H1 (cell line): ENCODE results near the gene PLCB4. TPM values are rescaled to one million over a fixed set of nuclear protein-coding genes. Genes with fewer than 3 reads are reported as not detected.

Experiments
- CTCF ChIA-PET: fragments of 300-600 bp; sonication (Branson Sonifier 250); formaldehyde crosslinking; loops from one replicate; lab custom pipeline; 2021; ENCODE audit not compliant: partially characterized antibody; lab: Charles Lee
- POLR2A ChIA-PET: fragments of 300-600 bp; sonication (Branson Sonifier 250); formaldehyde crosslinking; loops from one replicate; lab custom pipeline; 2021; ENCODE audit warnings: inconsistent platforms; ENCODE audit not compliant: partially characterized antibody; lab: Charles Lee
- DNase-seq, 2 experiments: peaks; one replicate each; pipeline versions ENCODE4 v3.0.0 to v3.0.0-alpha.2; 2010 to 2022; ENCODE audit warnings: low spot score in 2 of 2, low read depth in 1 of 2, mixed read lengths in 1 of 2
- FAIRE-seq: peaks from 2 replicates; lab custom pipeline; 2011; peaks lifted over from hg19 to GRCh38; lab: Jason Lieb, UNC
- H2AFZ ChIP-seq: 2 replicates; pipeline ENCODE4 v1.8.1; 2012; ENCODE audit warnings: low read length, inconsistent platforms
- H2AK5ac ChIP-seq: 2 replicates; pipeline ENCODE4 v1.6.1; 2013; ENCODE audit warnings: low read depth, low read length
- H2BK120ac ChIP-seq: replicated peaks from 2 replicates; pipeline ENCODE3; 2013; ENCODE audit warnings: low read depth, low read length, inconsistent platforms
- H2BK12ac ChIP-seq: 2 replicates; pipeline ENCODE4 v1.6.1; 2013; ENCODE audit warnings: low read depth, low read length
- H2BK15ac ChIP-seq: 2 replicates; pipeline ENCODE4 v1.6.1; 2013; ENCODE audit warnings: low read length
- H2BK20ac ChIP-seq: 2 replicates; pipeline ENCODE4 v1.6.1; 2013; ENCODE audit warnings: low read length
- H2BK5ac ChIP-seq: 2 replicates; pipeline ENCODE4 v1.6.1; 2013; ENCODE audit warnings: low read depth, low read length
- H3K14ac ChIP-seq: 2 replicates; pipeline ENCODE4 v1.6.1; 2013; ENCODE audit warnings: inconsistent platforms; ENCODE audit not compliant: insufficient read length
- H3K18ac ChIP-seq: 2 replicates; pipeline ENCODE4 v1.6.1; 2013; ENCODE audit warnings: low read length; ENCODE audit errors: extremely low read depth
- H3K23ac ChIP-seq: 2 replicates; pipeline ENCODE4 v1.6.1; 2013; ENCODE audit warnings: inconsistent platforms; ENCODE audit not compliant: insufficient read length
- H3K23me2 ChIP-seq: 2 replicates; pipeline ENCODE4 v1.6.1; 2013; ENCODE audit warnings: low read depth, low read length
- H3K27ac ChIP-seq: 2 replicates; pipeline ENCODE4 v1.6.1; 2011; ENCODE audit warnings: low read depth, low read length, inconsistent platforms
- H3K27me3 ChIP-seq, 4 experiments: replicated peaks in 1 of 4; 1 replicate in 1 of 4; 2 replicates in 3 of 4; pipeline versions ENCODE4 v1.6.1 to v1.8.1; 2011 to 2013; ENCODE audit warnings: low read length in 3 of 4, mild to moderate bottlenecking in 3 of 4, inconsistent platforms in 2 of 4, mixed read lengths in 2 of 4, moderate library complexity in 1 of 4; ENCODE audit not compliant: control insufficient read depth in 3 of 4, insufficient read depth in 3 of 4; ENCODE audit errors: extremely low read depth in 1 of 4
- H3K36me3 ChIP-seq, 4 experiments: 2 replicates each; pipeline versions ENCODE4 v1.6.1 to v1.8.1; 2011 to 2013; ENCODE audit warnings: mild to moderate bottlenecking in 4 of 4, low read length in 3 of 4, moderate library complexity in 2 of 4, control low read depth in 1 of 4, inconsistent platforms in 1 of 4; ENCODE audit not compliant: insufficient read depth in 4 of 4, control insufficient read depth in 2 of 4
- H3K4ac ChIP-seq: replicated peaks from 2 replicates; pipeline ENCODE3; 2013; ENCODE audit warnings: low read length, low read depth, mixed read lengths, inconsistent platforms; ENCODE audit not compliant: insufficient read length
- H3K4me1 ChIP-seq, 4 experiments: replicated peaks in 1 of 4; 1 replicate in 1 of 4; 2 replicates in 3 of 4; pipeline versions ENCODE4 v1.6.1 to v1.8.1; 2011 to 2013; ENCODE audit warnings: low read length in 3 of 4, inconsistent platforms in 2 of 4, mixed read lengths in 1 of 4; ENCODE audit not compliant: insufficient read depth in 4 of 4, control insufficient read depth in 3 of 4
- H3K4me2 ChIP-seq, 2 experiments: 2 replicates each; pipeline versions ENCODE4 v1.6.1 to v1.8.1; 2011 to 2013; ENCODE audit warnings: low read depth in 2 of 2, low read length in 2 of 2, control low read depth in 1 of 2, inconsistent platforms in 1 of 2, mild to moderate bottlenecking in 1 of 2; ENCODE audit not compliant: insufficient read depth in 1 of 2
- H3K4me3 ChIP-seq, 4 experiments: fragments of 200-600, 300-600 bp in 1 of 4; sonication (generic), shearing (Covaris generic), sonication (Bioruptor Twin) in 1 of 4; 2 replicates each; pipeline versions ENCODE4 v1.5.1 to v1.8.1; 2011 to 2016; ENCODE audit warnings: low read length in 4 of 4, low read depth in 3 of 4, control low read depth in 2 of 4, inconsistent platforms in 2 of 4, mild to moderate bottlenecking in 2 of 4, mixed read lengths in 1 of 4, moderate library complexity in 1 of 4; ENCODE audit not compliant: insufficient read depth in 2 of 4; ENCODE audit errors: extremely low read depth in 1 of 4
- H3K56ac ChIP-seq: replicated peaks from 2 replicates; pipeline ENCODE3; 2013; ENCODE audit warnings: low read depth, mild to moderate bottlenecking, mixed read lengths, low read length, inconsistent platforms; ENCODE audit not compliant: insufficient read length
- H3K79me1 ChIP-seq: 2 replicates; pipeline ENCODE4 v1.6.1; 2013; ENCODE audit warnings: low read depth, low read length, control low read depth
- H3K79me2 ChIP-seq, 2 experiments: 2 replicates each; pipeline versions ENCODE4 v1.6.1 to v1.8.1; 2012 to 2013; ENCODE audit warnings: low read length in 2 of 2, mild to moderate bottlenecking in 2 of 2, inconsistent platforms in 1 of 2; ENCODE audit not compliant: insufficient read depth in 2 of 2, control insufficient read depth in 1 of 2
- H3K9ac ChIP-seq, 4 experiments: replicated peaks in 1 of 4; 1 replicate in 1 of 4; 2 replicates in 3 of 4; pipeline versions ENCODE4 v1.6.1 to v1.8.1; 2011 to 2013; ENCODE audit warnings: low read depth in 3 of 4, low read length in 3 of 4, control low read depth in 2 of 4, mild to moderate bottlenecking in 2 of 4, moderate library complexity in 2 of 4, inconsistent platforms in 1 of 4; ENCODE audit errors: extremely low read depth in 1 of 4
- H3K9me3 ChIP-seq, 2 experiments: 2 replicates each; pipeline versions ENCODE4 v1.6.1 to v1.8.1; 2012 to 2013; ENCODE audit warnings: mild to moderate bottlenecking in 2 of 2, moderate library complexity in 2 of 2, control low read depth in 1 of 2, inconsistent platforms in 1 of 2, low read depth in 1 of 2, low read length in 1 of 2, mixed read lengths in 1 of 2; ENCODE audit not compliant: insufficient read depth in 2 of 2
- H4K20me1 ChIP-seq, 2 experiments: replicated peaks in 1 of 2; 2 replicates each; pipeline versions ENCODE3 to v1.8.1; 2011 to 2013; ENCODE audit warnings: inconsistent platforms in 2 of 2, low read length in 2 of 2, mild to moderate bottlenecking in 1 of 2; ENCODE audit not compliant: insufficient read depth in 2 of 2, control insufficient read depth in 1 of 2
- H4K5ac ChIP-seq: 2 replicates; pipeline ENCODE4 v1.6.1; 2013; ENCODE audit warnings: low read length, low read depth, mixed read lengths, inconsistent platforms; ENCODE audit not compliant: insufficient read length
- H4K8ac ChIP-seq: 2 replicates; pipeline ENCODE4 v1.8.0; 2013; ENCODE audit warnings: mild to moderate bottlenecking, moderate library complexity, low read length, inconsistent platforms; ENCODE audit not compliant: insufficient read depth; ENCODE audit errors: extremely low read depth
- H4K91ac ChIP-seq: replicated peaks from 2 replicates; pipeline ENCODE3; 2013; ENCODE audit warnings: low read length, mixed read lengths, inconsistent platforms; ENCODE audit not compliant: insufficient read length
- ATF3 ChIP-seq: IDR thresholded peaks from 2 replicates; pipeline ENCODE4 v1.6.1; 2011; ENCODE audit warnings: low read depth, mild to moderate bottlenecking, low read length; ENCODE audit not compliant: insufficient read depth
- BACH1 ChIP-seq: IDR thresholded peaks from 2 replicates; pipeline ENCODE4 v1.6.1; 2012; ENCODE audit warnings: low read length, improper control_type of control experiment
- BCL11A ChIP-seq, 2 experiments: IDR thresholded peaks; one replicate each; pipeline ENCODE4 v1.6.1; 2011; ENCODE audit warnings: low read depth in 2 of 2, low read length in 2 of 2, mild to moderate bottlenecking in 2 of 2
- CREB1 ChIP-seq: IDR thresholded peaks from 2 replicates; pipeline ENCODE4 v1.6.1; 2012; ENCODE audit warnings: inconsistent platforms
- GABPA ChIP-seq: IDR thresholded peaks from 2 replicates; pipeline ENCODE4 v1.6.1; 2011; ENCODE audit warnings: mild to moderate bottlenecking, low read length, moderate library complexity, borderline replicate concordance; ENCODE audit not compliant: insufficient read depth
- HDAC2 ChIP-seq, 2 experiments: fragments of 300-600 bp in 1 of 2; sonication (generic) in 1 of 2; IDR thresholded peaks; 2 replicates each; pipeline ENCODE4 v1.6.1; 2011 to 2012; ENCODE audit warnings: low read depth in 2 of 2, low read length in 2 of 2, mild to moderate bottlenecking in 2 of 2, moderate library complexity in 2 of 2, borderline replicate concordance in 1 of 2, inconsistent platforms in 1 of 2
- POLR2A ChIP-seq, 2 experiments: IDR thresholded peaks; 1 replicate in 1 of 2; 2 replicates in 1 of 2; pipeline ENCODE4 v1.6.1; 2011; ENCODE audit warnings: low read depth in 2 of 2, low read length in 2 of 2, mild to moderate bottlenecking in 2 of 2; ENCODE audit errors: control extremely low read depth in 1 of 2
- RFX5 ChIP-seq: IDR thresholded peaks from 2 replicates; pipeline ENCODE4 v1.6.1; 2011; ENCODE audit warnings: low read depth, low read length, improper control_type of control experiment, borderline replicate concordance
- SP1 ChIP-seq: IDR thresholded peaks from 2 replicates; pipeline ENCODE4 v1.6.1; 2011; ENCODE audit warnings: low read depth, low read length
- SP4 ChIP-seq: IDR thresholded peaks from 2 replicates; pipeline ENCODE4 v1.6.1; 2012; ENCODE audit warnings: low read length, inconsistent platforms
- SRF ChIP-seq: IDR thresholded peaks from 2 replicates; pipeline ENCODE4 v1.6.1; 2011; ENCODE audit warnings: mild to moderate bottlenecking, low read depth, low read length, moderate library complexity
- SUZ12 ChIP-seq: fragments of 200-600 bp; sonication (generic); IDR thresholded peaks from 2 replicates; pipeline ENCODE4 v1.6.1; 2012; ENCODE audit warnings: mild to moderate bottlenecking, inconsistent platforms, low read length, moderate library complexity, mixed read lengths
- TAF7 ChIP-seq: optimal IDR thresholded peaks from 2 replicates; pipeline ENCODE3; 2011; ENCODE audit warnings: low read depth, mild to moderate bottlenecking, inconsistent platforms, low read length, moderate library complexity, borderline replicate concordance
- TBP ChIP-seq: IDR thresholded peaks from 2 replicates; pipeline ENCODE4 v1.6.1; 2011; ENCODE audit warnings: low read depth, low read length, improper control_type of control experiment
- TEAD4 ChIP-seq: IDR thresholded peaks from 2 replicates; pipeline ENCODE4 v1.6.1; 2012; ENCODE audit warnings: low read depth, low read length, inconsistent platforms, mixed read lengths
- YY1 ChIP-seq: IDR thresholded peaks from 2 replicates; pipeline ENCODE4 v1.6.1; 2011; ENCODE audit warnings: low read depth, mild to moderate bottlenecking, low read length
- polyA plus RNA-seq, 7 experiments: library from polyadenylated mRNA; depleted of rRNA in 3 of 7; stranded (reverse) in 5 of 7; unstranded in 2 of 7; fragments of >200 nt in 5 of 7; fragments of 200-250 nt in 2 of 7; gene quantifications; 1 replicate in 5 of 7; 2 replicates in 1 of 7; 4 replicates in 1 of 7; pipeline versions ENCODE4 v1.2.1 to v1.2.3, GENCODE V29; 2011 to 2013; ENCODE audit warnings: missing spikeins in 2 of 7, mixed read lengths in 2 of 7
- total RNA-seq: library from RNA; stranded (reverse); fragmentation: NEBNext Ultra II Directional; extraction: Animal tissue kit (Norgen Biotek cat#: 25700); gene quantifications from 2 replicates; pipeline ENCODE4 v1.2.1, GENCODE V29; 2021

PLCB4 gene
- total and polyA plus RNA-seq, 2 of the 8 experiments (the other 6 are each of a cell fraction or from before 2014, with no cell fraction given): 3.2 to 14.1 TPM

- no peak overlapping the region for H4K5ac ChIP-seq
- FAIRE-seq: no peak
- no peak overlapping the region for H3K14ac ChIP-seq
- no peak overlapping the region for H3K56ac ChIP-seq
- H3K27ac ChIP-seq: no peak overlapping the region
- H2BK12ac ChIP-seq: no peak overlapping the region
- H2BK15ac ChIP-seq: no peak overlapping the region
- DNase-seq: no peak
- H3K36me3 ChIP-seq: no peaks in the 10 kb centered on the region
- no peaks in the 10 kb centered on the region for H3K9me3 ChIP-seq
- H2BK120ac ChIP-seq: no peak overlapping the region
- H3K4me2 ChIP-seq: no peak overlapping the region
- no peak for TF ChIP-seq TAF7
- TF ChIP-seq SP4: no peak
- TF ChIP-seq ATF3: no peak
- TF ChIP-seq RFX5: no peak
- no peak for TF ChIP-seq GABPA
- TF ChIP-seq SUZ12: no peak
- TF ChIP-seq YY1: no peak
- TF ChIP-seq BACH1: no peak
- TF ChIP-seq POLR2A (IDR thresholded peaks at IDR 0.05; ENCODE audit: control extremely low read depth in 1 of 2, low read depth in 2 of 2, low read length in 2 of 2): no peak
- no peak for TF ChIP-seq TBP
- TF ChIP-seq SP1: no peak
- no peak for TF ChIP-seq TEAD4
- TF ChIP-seq HDAC2 (IDR thresholded peaks at IDR 0.05; ENCODE audit: borderline replicate concordance in 1 of 2, low read depth in 2 of 2, low read length in 2 of 2): no peak
- TF ChIP-seq SRF: no peak
- no peak for TF ChIP-seq CREB1
- no peak for TF ChIP-seq BCL11A (IDR thresholded peaks at IDR 0.05; ENCODE audit: low read depth in 2 of 2, low read length in 2 of 2)
- H2BK20ac ChIP-seq: no peak overlapping the region
- no peaks in the 10 kb centered on the region for H4K20me1 ChIP-seq
- no peak overlapping the region for H3K4ac ChIP-seq
- no peak overlapping the region for H3K4me3 ChIP-seq
- H3K79me1 ChIP-seq: no peaks in the 10 kb centered on the region
- POLR2A ChIA-PET: no interaction called here
- no peaks in the 10 kb centered on the region for H3K27me3 ChIP-seq
- CTCF ChIA-PET: interaction anchor here (0.6 to 1.6 kb wide), 3 partner anchors 27 to 312 kb away, joined by 3 read pairs; no protein-coding TSS in a partner anchor
- no peaks in the 10 kb centered on the region for H3K23me2 ChIP-seq
- H2AFZ ChIP-seq: no peak overlapping the region
- no peak overlapping the region for H2AK5ac ChIP-seq
- H2BK5ac ChIP-seq: no peak overlapping the region
- no peak overlapping the region for H3K23ac ChIP-seq
- no peak overlapping the region for H4K91ac ChIP-seq
- H3K79me2 ChIP-seq: no peaks in the 10 kb centered on the region
- no peak overlapping the region for H3K18ac ChIP-seq
- H3K9ac ChIP-seq: no peak overlapping the region
- H3K4me1 ChIP-seq: no peaks in the 10 kb centered on the region
- H4K8ac ChIP-seq: no peak overlapping the region
Measured at GRCh38 chr20:9270831-9271230, 201.9 kb downstream of the PLCB4 start.
